Loucy (cell line): ENCODE data around the gene IQCE.

Experiments used
- CTCF ChIP-seq: fragments of 200-600 bp; sonication (generic); conservative IDR thresholded peaks from 2 replicates; pipeline ENCODE4 v1.5.1; 2014; ENCODE audit warnings: mild to moderate bottlenecking, antibody characterized with exemption, low read length
- EZH2phosphoT487 ChIP-seq: fragments of 200-600 bp; IDR thresholded peaks from 2 replicates; pipeline ENCODE4 v1.6.1; 2018; ENCODE audit warnings: antibody characterized with exemption, mild to moderate bottlenecking, moderate library complexity, borderline replicate concordance

GRCh38 chr7:2641406-2642393 is 82.9 kb downstream of the IQCE start:
- TF ChIP-seq CTCF, result no peak
- no peak for TF ChIP-seq EZH2phosphoT487
